Measurements from ENCODE around the gene LBX2.

GRCh38 chr2:74493546-74493945, 5.9 kb downstream of the LBX2 start:
- TF ChIP-seq MAX (IDR thresholded peaks at IDR 0.05) (no peak), POLR2AphosphoS5 (IDR thresholded peaks at IDR 0.05; ENCODE audit: low read depth, low read length) (no peak), POLR2A (IDR thresholded peaks at IDR 0.05; ENCODE audit: borderline replicate concordance, extremely low read depth, insufficient read depth, insufficient read length) (no peak), ZBTB33 (IDR thresholded peaks at IDR 0.05; ENCODE audit: extremely low read depth, insufficient replicate concordance, low read length) (no peak), CTCF (IDR thresholded peaks at IDR 0.05 in 2 of 3, conservative IDR thresholded peaks at IDR 0.05 in 1 of 3; ENCODE audit: borderline replicate concordance in 1 of 3, insufficient read depth in 1 of 3, low read depth in 2 of 3, low read length in 2 of 3) (no peak), ZFX (IDR thresholded peaks at IDR 0.05) (no peak), EZH2 (IDR thresholded peaks at IDR 0.05) (no peak), YY1 (IDR thresholded peaks at IDR 0.05; ENCODE audit: extremely low read depth, insufficient replicate concordance, low read depth, low read length) (no peak), SP1 (IDR thresholded peaks at IDR 0.05; ENCODE audit: low read depth) (no peak)
